ENCODE results near the gene SLC38A5.

SLC38A5 gene

GRCh38 chrX:48492293-48492910 is 22.3 kb upstream of the SLC38A5 start:
- POLR2A ChIA-PET = no interaction called here
- CTCF ChIA-PET = interaction anchor here (1.0 to 2.0 kb wide), 3 partner anchors 9 to 409 kb away, joined by 3 to 6 read pairs (median 3); no protein-coding TSS in a partner anchor
- DNase-seq (ENCODE audit: extremely low spot score) = no peak
- TF ChIP-seq CTCF (IDR thresholded peaks at IDR 0.05; ENCODE audit: control extremely low read depth, extremely low read depth, low read depth, missing control alignments) = no peak

- CTCF ChIA-PET = interaction anchor here (1.0 kb wide), 1 partner anchor 408 kb away, joined by 3 read pairs; no protein-coding TSS in a partner anchor
- POLR2A ChIA-PET = no interaction called here
- no peak for TF ChIP-seq CTCF (IDR thresholded peaks at IDR 0.05; ENCODE audit: control extremely low read depth, extremely low read depth, low read depth, missing control alignments)
- no peak for DNase-seq (ENCODE audit: extremely low spot score)
Observed at GRCh38 chrX:48491809-48492208, 21.7 kb upstream of the SLC38A5 start.

- no peak for TF ChIP-seq CTCF (IDR thresholded peaks at IDR 0.05; ENCODE audit: control extremely low read depth, extremely low read depth, low read depth, missing control alignments)
- POLR2A ChIA-PET = no interaction called here
Observed at GRCh38 chrX:48490661-48491060, 20.6 kb upstream of the SLC38A5 start.

GRCh38 chrX:48489892-48490291 is 19.8 kb upstream of the SLC38A5 start:
- no peak for DNase-seq (ENCODE audit: extremely low spot score)
- no peak for TF ChIP-seq CTCF (IDR thresholded peaks at IDR 0.05; ENCODE audit: control extremely low read depth, extremely low read depth, low read depth, missing control alignments)
- POLR2A ChIA-PET = no interaction called here
- CTCF ChIA-PET = no interaction called here

More at GRCh38 chrX:48490661-48491060, 20.6 kb upstream of the SLC38A5 start:
- CTCF ChIA-PET = no interaction called here
- DNase-seq (ENCODE audit: extremely low spot score) = no peak

- CTCF ChIA-PET = no interaction called here
- no peak for TF ChIP-seq CTCF (IDR thresholded peaks at IDR 0.05; ENCODE audit: control extremely low read depth, extremely low read depth, low read depth, missing control alignments)
Observed at GRCh38 chrX:48489296-48489695, 19.2 kb upstream of the SLC38A5 start.

GRCh38 chrX:48488034-48488433 is 18.0 kb upstream of the SLC38A5 start:
- POLR2A ChIA-PET = no interaction called here
- DNase-seq (ENCODE audit: extremely low spot score) = no peak
- CTCF ChIA-PET = no interaction called here
- no peak for TF ChIP-seq CTCF (IDR thresholded peaks at IDR 0.05; ENCODE audit: control extremely low read depth, extremely low read depth, low read depth, missing control alignments)

More at GRCh38 chrX:48489296-48489695, 19.2 kb upstream of the SLC38A5 start:
- DNase-seq (ENCODE audit: extremely low spot score) = no peak
- POLR2A ChIA-PET = no interaction called here
